GM12874 (cell line): ENCODE measurements around the gene ATXN7L3.

ENCODE experiments used
- CTCF ChIP-seq: IDR thresholded peaks from 2 replicates; pipeline ENCODE4 v1.5.1; 2011; ENCODE audit warnings: low read depth, mild to moderate bottlenecking, control low read depth, low read length, moderate library complexity; ENCODE audit not compliant: insufficient read depth

ATXN7L3 gene

GRCh38 chr17:44216173-44216572 lies 16.5 kb upstream of the ATXN7L3 start:
- no peak for TF ChIP-seq CTCF

GRCh38 chr17:44214896-44215295 lies 15.2 kb upstream of the ATXN7L3 start:
- no peak for TF ChIP-seq CTCF

- TF ChIP-seq CTCF: no peak
These were observed 14.5 kb upstream of the ATXN7L3 start for GRCh38 chr17:44214230-44214494.

- no peak for TF ChIP-seq CTCF
These were observed 13.9 kb upstream of the ATXN7L3 start for GRCh38 chr17:44213403-44214229.

GRCh38 chr17:44212507-44213402 lies 13.1 kb upstream of the ATXN7L3 start:
- no peak for TF ChIP-seq CTCF

GRCh38 chr17:44211281-44212265 lies 11.9 kb upstream of the ATXN7L3 start:
- no peak for TF ChIP-seq CTCF
